Esophagus muscularis mucosa (tissue), 4 donors: Measurements from ENCODE around the gene LRRK1. TPM values are rescaled to one million over a fixed set of nuclear protein-coding genes. Genes with fewer than 3 reads are reported as not detected.

Source experiments
- DNase-seq: peaks from one replicate; pipeline ENCODE4 v3.0.0-alpha.2; 2017; ENCODE audit errors: extremely low spot score
- H3K27ac ChIP-seq, 4 donors: fragments of 200-600 bp; sonication (generic); replicated peaks in 1 of 4; 1 replicate in 3 of 4; 2 replicates in 1 of 4; pipeline ENCODE4 v1.5.1; 2016 to 2019; ENCODE audit warnings: mild to moderate bottlenecking in 1 of 4
- H3K27me3 ChIP-seq, 4 donors: fragments of 200-600 bp; sonication (generic); one replicate each; pipeline versions ENCODE4 v1.5.1 to v1.6.0; 2016 to 2019
- H3K36me3 ChIP-seq, 4 donors: fragments of 200-600 bp; sonication (generic); one replicate each; pipeline ENCODE4 v1.5.1; 2016 to 2019
- H3K4me1 ChIP-seq, 4 donors: fragments of 200-600 bp; sonication (generic); one replicate each; pipeline ENCODE4 v1.5.1; 2016 to 2019
- H3K4me3 ChIP-seq, 4 donors: fragments of 200-600 bp; sonication (generic); 1 replicate in 2 of 4; 2 replicates in 2 of 4; pipeline ENCODE4 v1.5.1; 2016 to 2019; ENCODE audit warnings: mild to moderate bottlenecking in 4 of 4, moderate library complexity in 1 of 4
- H3K9me3 ChIP-seq, 4 donors: fragments of 200-600 bp; sonication (generic); 1 replicate in 3 of 4; 2 replicates in 1 of 4; pipeline ENCODE4 v1.5.1; 2016 to 2019
- CTCF ChIP-seq, 3 experiments: fragments of 200-600 bp in 2 of 3; fragments of 450-650 bp in 1 of 3; sonication (generic) in 2 of 3; IDR thresholded peaks; one replicate each; pipeline ENCODE4 v1.5.1; 2017 to 2019; ENCODE audit warnings: antibody characterized with exemption in 3 of 3, mild to moderate bottlenecking in 2 of 3, moderate library complexity in 1 of 3
- EP300 ChIP-seq: sonication (generic); formaldehyde crosslinking; IDR thresholded peaks from one replicate; pipeline ENCODE4 v1.6.1; 2017; ENCODE audit warnings: antibody characterized with exemption
- POLR2A ChIP-seq: fragments of 450-650 bp; IDR thresholded peaks from one replicate; pipeline ENCODE4 v1.6.1; 2017; ENCODE audit warnings: antibody characterized with exemption, moderate library complexity, mild to moderate bottlenecking, low read depth
- POLR2AphosphoS5 ChIP-seq, 2 donors: sonication (generic); formaldehyde crosslinking; IDR thresholded peaks; one replicate each; pipeline ENCODE4 v1.6.1; 2017; ENCODE audit warnings: antibody characterized with exemption in 2 of 2
- WGBS: methylation state at CpG from one replicate; pipeline ENCODE4 v1.1.5; 2018; 5-methylcytosine and 5-hydroxymethylcytosine counted together
- intact Hi-C: fragments of 100-400 bp; cut with DNase I; formaldehyde crosslinking; loops from one replicate; pipeline ENCODE4 v1.15.1; 2023
- total RNA-seq, 4 donors: library from RNA; depleted of rRNA; stranded (reverse); fragments of >200 nt; gene quantifications; one replicate each; pipeline versions ENCODE4 v1.1.0 to v1.2.1, GENCODE V29; 2016

LRRK1 gene
- total RNA-seq, 4 donors from 2014 or later = 11.3 to 18.0 (median 15.4) TPM

DNA sequence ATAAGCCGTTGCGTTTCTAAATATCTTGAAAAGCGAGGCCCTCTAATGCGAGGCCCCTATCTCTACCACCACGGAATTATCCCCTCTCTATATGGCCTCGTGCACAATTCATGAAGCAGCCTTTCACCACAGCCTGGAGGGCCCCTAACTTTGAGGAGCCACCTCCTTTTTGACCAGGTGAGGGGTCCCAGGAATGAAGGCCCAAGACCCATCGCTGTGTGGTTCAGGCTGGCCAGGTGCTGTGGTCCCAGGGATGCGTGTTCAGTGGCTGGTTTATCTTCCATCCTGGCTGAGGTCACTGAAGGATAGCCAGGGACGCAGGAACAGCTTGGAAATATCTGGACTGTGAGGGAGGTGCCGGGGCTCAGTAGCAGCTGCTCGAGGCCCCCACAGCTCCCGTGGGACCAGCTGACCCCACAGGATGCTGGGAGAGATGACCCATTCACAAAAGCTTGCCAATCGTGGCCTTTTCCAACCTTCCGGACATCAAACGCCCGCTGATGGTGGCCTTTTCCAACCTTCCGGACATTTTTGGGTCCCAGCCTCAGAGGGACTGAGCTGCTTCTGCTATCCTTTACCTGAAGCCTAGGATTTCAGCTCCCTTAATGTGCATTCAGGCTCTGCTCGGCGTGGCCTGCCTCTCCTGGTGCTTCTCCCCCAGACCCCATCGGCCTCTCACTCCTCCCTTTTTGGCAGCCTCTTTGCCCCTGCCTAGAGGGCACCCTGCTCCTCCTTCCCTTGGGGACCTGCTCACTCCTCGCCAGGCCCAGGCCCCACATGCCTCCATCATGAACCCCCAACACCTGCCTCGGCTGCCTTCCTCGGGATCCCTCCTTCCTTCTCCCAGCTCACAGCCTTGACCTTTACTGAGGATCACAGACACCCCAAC lies 191.8 kb downstream of the LRRK1 start:
- no peaks in the 10 kb centered on the region for H3K9me3 ChIP-seq
- peaks cover 0 to 9% (median 3%) of the 10 kb centered on the region in 4 donors for H3K4me1 ChIP-seq
- TF ChIP-seq CTCF (IDR thresholded peaks at IDR 0.05) = no peak
- no peak for TF ChIP-seq POLR2AphosphoS5 (IDR thresholded peaks at IDR 0.05)
- no peak for TF ChIP-seq EP300
- no peak for TF ChIP-seq POLR2A
- H3K4me3 ChIP-seq = no peak overlapping the region
- H3K36me3 ChIP-seq = no peaks in the 10 kb centered on the region
- 84% methylated on average over 19 of the region's 23 CpGs for WGBS
- H3K27me3 ChIP-seq = peaks cover 0 to 3% (median 0%) of the 10 kb centered on the region in 4 donors
- no peak for DNase-seq
- no peak overlapping the region for H3K27ac ChIP-seq
- intact Hi-C loops = no loop called here

DNA sequence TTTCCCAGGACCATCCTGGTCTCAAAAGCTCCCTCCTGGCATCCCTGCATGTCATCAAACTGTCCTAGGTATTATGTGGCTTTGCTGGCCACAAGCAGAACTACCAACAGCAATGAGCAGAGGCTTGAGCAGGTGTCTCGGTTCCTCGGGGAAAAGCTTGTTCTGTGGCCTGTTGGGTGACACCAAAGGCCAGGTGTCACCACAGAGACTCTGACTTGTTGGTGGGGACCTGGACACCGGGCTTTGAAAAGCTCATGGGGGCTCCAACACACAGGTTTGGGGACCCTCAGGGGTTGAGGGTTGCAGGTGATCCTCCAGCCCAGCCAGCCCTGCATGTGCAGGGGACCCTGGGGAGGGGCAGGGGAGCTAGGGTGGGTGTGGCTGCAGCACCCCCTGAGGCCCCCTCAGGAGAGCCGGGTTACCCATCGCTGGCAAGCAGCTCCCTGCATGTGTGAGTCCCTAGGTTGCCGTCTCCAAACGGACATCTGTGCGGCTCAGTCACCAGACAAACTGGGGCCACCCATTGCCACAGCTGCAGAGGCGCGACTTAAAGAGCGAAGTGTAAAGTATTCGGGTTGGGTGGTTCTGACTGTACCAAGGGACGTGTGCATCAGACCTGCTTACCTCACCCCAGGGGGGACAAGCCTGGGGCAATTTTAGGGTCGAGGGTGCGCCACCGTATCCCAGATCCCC lies 192.6 kb downstream of the LRRK1 start:
- intact Hi-C loops = no loop called here
- TF ChIP-seq POLR2AphosphoS5 (IDR thresholded peaks at IDR 0.05) (no peak), POLR2A (no peak), CTCF (IDR thresholded peaks at IDR 0.05) (no peak), EP300 (no peak)
- Histone ChIP-seq H3K27me3 (peaks cover 0 to 3% (median 0%) of the 10 kb centered on the region in 4 donors), H3K9me3 (no peaks in the 10 kb centered on the region), H3K36me3 (no peaks in the 10 kb centered on the region), H3K4me1 (peaks cover 0 to 14% (median 8%) of the 10 kb centered on the region in 4 donors), H3K27ac (no peak overlapping the region), H3K4me3 (no peak overlapping the region)
- WGBS = 92% methylated on average over 13 of the region's 16 CpGs
- no peak for DNase-seq

GRCh38 chr15:101112336-101113113 lies 193.4 kb downstream of the LRRK1 start:
- H3K27ac ChIP-seq = no peak overlapping the region
- H3K4me3 ChIP-seq = no peak overlapping the region
- peaks cover 0 to 3% (median 0%) of the 10 kb centered on the region in 4 donors for H3K27me3 ChIP-seq
- intact Hi-C loops = no loop called here
- H3K4me1 ChIP-seq = peaks cover 0 to 14% (median 8%) of the 10 kb centered on the region in 4 donors
- no peak for TF ChIP-seq EP300
- no peak for TF ChIP-seq POLR2AphosphoS5 (IDR thresholded peaks at IDR 0.05)
- TF ChIP-seq POLR2A = no peak
- TF ChIP-seq CTCF (IDR thresholded peaks at IDR 0.05) = no peak
- 68% methylated on average over 16 of the region's 16 CpGs for WGBS
- H3K9me3 ChIP-seq = no peaks in the 10 kb centered on the region
- H3K36me3 ChIP-seq = no peaks in the 10 kb centered on the region
- DNase-seq = no peak

- H3K4me3 ChIP-seq = no peak overlapping the region
- intact Hi-C loops = no loop called here
- peaks cover 0 to 14% (median 8%) of the 10 kb centered on the region in 4 donors for H3K4me1 ChIP-seq
- H3K9me3 ChIP-seq = no peaks in the 10 kb centered on the region
- H3K36me3 ChIP-seq = no peaks in the 10 kb centered on the region
- H3K27ac ChIP-seq = no peak overlapping the region
- H3K27me3 ChIP-seq = peaks cover 0 to 3% (median 0%) of the 10 kb centered on the region in 4 donors
- DNase-seq = no peak
- WGBS = 96% methylated on average over 8 of the region's 19 CpGs
- no peak for TF ChIP-seq EP300
- no peak for TF ChIP-seq POLR2A
- no peak for TF ChIP-seq POLR2AphosphoS5 (IDR thresholded peaks at IDR 0.05)
- no peak for TF ChIP-seq CTCF (IDR thresholded peaks at IDR 0.05)
These were observed 194.2 kb downstream of the LRRK1 start for GRCh38 chr15:101113114-101114005.
